PC-3 (cell line): Measurements from ENCODE around the gene ANKHD1. TPM values are rescaled to one million over a fixed set of nuclear protein-coding genes. Genes with fewer than 3 reads are reported as not detected.
A peak's percentile ranks its signal among the peaks of the same experiment; 100 is the strongest.

Experiments
- ATAC-seq: fragments of 200-7000 bp; cut with Tn5 transposase; 2 replicates; pipeline ENCODE4 v1.9.1; 2020; ENCODE audit warnings: mild to moderate bottlenecking, moderate library complexity
- BruUV-seq: library from RNA; stranded (reverse); fragments of 400-500 nt; replicated peaks from 2 replicates; lab custom pipeline; 2021; lab: Mats Ljungman, UMichigan
- CTCF ChIA-PET: fragments of 300-600 bp; sonication (Branson Sonifier 250); formaldehyde crosslinking; loops from one replicate; lab custom pipeline; 2022; ENCODE audit warnings: antibody characterized with exemption; lab: Charles Lee
- POLR2A ChIA-PET: fragments of 300-600 bp; sonication (Branson Sonifier 250); formaldehyde crosslinking; loops from one replicate; lab custom pipeline; 2022; ENCODE audit warnings: antibody characterized with exemption; ENCODE audit not compliant: unreplicated experiment; lab: Charles Lee
- DNase-seq: peaks from one replicate; pipeline ENCODE4 v3.0.0-alpha.2; 2015
- H2AFZ ChIP-seq: fragments of 300-600 bp; sonication (generic); 2 replicates; pipeline ENCODE4 v1.6.0; 2016; ENCODE audit warnings: antibody characterized with exemption, low read length
- H3F3A ChIP-seq: fragments of 300-600 bp; sonication (generic); one replicate; pipeline ENCODE4 v1.6.0; 2017; ENCODE audit warnings: antibody characterized with exemption, low read length, control low read depth, mild to moderate bottlenecking; ENCODE audit not compliant: unreplicated experiment
- H3K27ac ChIP-seq: fragments of 300-600 bp; sonication (generic); 2 replicates; pipeline ENCODE4 v1.5.1; 2016; ENCODE audit warnings: mild to moderate bottlenecking, low read length
- H3K27me3 ChIP-seq: fragments of 300-600 bp; sonication (generic); 2 replicates; pipeline ENCODE4 v1.6.1; 2016; ENCODE audit warnings: low read length, mixed read lengths
- H3K36me3 ChIP-seq: fragments of 300-600 bp; sonication (generic); 2 replicates; pipeline ENCODE4 v1.6.1; 2016; ENCODE audit warnings: low read depth, mixed run types, low read length, mixed read lengths
- H3K4me1 ChIP-seq: fragments of 300-600 bp; sonication (generic); 2 replicates; pipeline ENCODE4 v1.5.1; 2016; ENCODE audit warnings: low read length; ENCODE audit not compliant: insufficient read depth
- H3K4me2 ChIP-seq: fragments of 300-600 bp; sonication (generic); 2 replicates; pipeline ENCODE4 v1.6.0; 2016; ENCODE audit warnings: low read length
- H3K4me3 ChIP-seq: fragments of 300-600 bp; sonication (generic); 2 replicates; pipeline ENCODE4 v1.5.1; 2016; ENCODE audit warnings: mild to moderate bottlenecking, low read length, mixed read lengths
- H3K79me2 ChIP-seq: fragments of 300-600 bp; sonication (generic); 2 replicates; pipeline ENCODE4 v1.6.1; 2017; ENCODE audit warnings: low read length, mixed read lengths
- H3K9ac ChIP-seq: fragments of 300-600 bp; sonication (generic); 2 replicates; pipeline ENCODE4 v1.6.0; 2016; ENCODE audit warnings: mild to moderate bottlenecking, low read length
- H3K9me2 ChIP-seq: fragments of 300-600 bp; sonication (generic); replicated peaks from 2 replicates; pipeline ENCODE4 v1.6.1; 2016; ENCODE audit warnings: mixed run types, low read length, mixed read lengths
- H3K9me3 ChIP-seq: fragments of 300-600 bp; sonication (generic); 2 replicates; pipeline ENCODE4 v1.6.1; 2016; ENCODE audit warnings: low read length, mixed read lengths
- H4K20me1 ChIP-seq: fragments of 300-600 bp; sonication (generic); 2 replicates; pipeline ENCODE4 v1.6.1; 2016; ENCODE audit warnings: low read length, mixed read lengths
- CTCF ChIP-seq: fragments of 300-600 bp; sonication (generic); conservative IDR thresholded peaks from 2 replicates; pipeline ENCODE4 v1.5.1; 2017; ENCODE audit warnings: antibody characterized with exemption, low read depth, mild to moderate bottlenecking, low read length
- EZH2 ChIP-seq: fragments of 300-600 bp; sonication (generic); IDR thresholded peaks from one replicate; pipeline ENCODE4 v1.6.1; 2017; ENCODE audit warnings: antibody characterized with exemption, mild to moderate bottlenecking, low read length; ENCODE audit not compliant: unreplicated experiment
- EZH2phosphoT487 ChIP-seq: fragments of 300-600 bp; sonication (generic); IDR thresholded peaks from 2 replicates; pipeline ENCODE4 v1.6.1; 2018; ENCODE audit warnings: mild to moderate bottlenecking, antibody characterized with exemption, low read length, borderline replicate concordance
- intact Hi-C: fragments of 100-400 bp; cut with micrococcal nuclease; formaldehyde crosslinking; loops from 2 replicates; pipeline ENCODE4 v1.9.0; 2023
- total RNA-seq: library from RNA; depleted of rRNA; stranded (reverse); fragments of >200 nt; gene quantifications from 2 replicates; pipeline ENCODE4 v1.2.3, GENCODE V29; 2014

Gene ANKHD1
- total RNA-seq, 1 experiment from 2014 or later, result 64.6 TPM

DNA sequence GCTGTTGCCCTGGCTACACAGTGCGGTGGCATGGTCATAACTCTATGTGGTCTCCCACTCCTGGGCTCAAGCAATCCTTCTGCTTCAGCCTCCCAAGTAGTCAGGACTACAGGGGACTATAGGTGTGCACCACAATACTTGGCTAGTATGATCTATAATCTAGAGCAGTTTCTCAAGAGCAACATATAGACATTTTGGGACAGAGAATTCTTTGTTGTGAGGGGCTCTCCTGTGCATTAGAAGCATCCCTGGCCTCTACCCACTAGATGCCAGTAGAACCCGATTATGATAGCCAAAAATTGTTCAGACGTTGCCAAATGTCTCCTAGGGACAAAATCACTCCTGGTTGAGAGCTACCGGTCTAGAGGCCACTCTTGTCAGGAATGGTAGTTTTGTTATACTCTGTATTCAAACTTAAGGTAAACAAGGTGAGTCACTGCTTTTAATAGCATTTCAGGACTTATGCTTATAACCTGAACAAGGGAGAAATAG, 7.2 kb downstream of the ANKHD1 start:
- TF ChIP-seq CTCF (0 out of 2 replicates have a peak, but pooled peaks have one; percentile 17), EZH2phosphoT487 (no peak)
- intact Hi-C loops, result no loop called here
- DNase-seq (peak; percentile 80), ATAC-seq (peak; percentile 98)
- Histone ChIP-seq H3K36me3 (no peaks in the 10 kb centered on the region), H3K4me2 (peak overlapping the region; percentile 65), H4K20me1 (peaks cover 42% of the 10 kb centered on the region), H3K9me2 (no peaks in the 10 kb centered on the region), H3K9ac (no peak overlapping the region), H3K27ac (peak overlapping the region; percentile 15), H3K79me2 (peaks cover 100% of the 10 kb centered on the region), H3K27me3 (no peaks in the 10 kb centered on the region), H2AFZ (no peak overlapping the region), H3F3A (no peaks in the 10 kb centered on the region), H3K4me1 (peaks cover 22% of the 10 kb centered on the region), H3K4me3 (peak overlapping the region; percentile 14; the same call in 1 of the 2 replicates), H3K9me3 (no peaks in the 10 kb centered on the region)
- CTCF ChIA-PET, result interaction anchor here (0.6 kb wide), 2 partner anchors 139 to 565 kb away, joined by 3 read pairs; partner anchors contain the start of gene EIF4EBP3
- POLR2A ChIA-PET, result interaction anchor here (0.6 kb wide), 2 partner anchors 15 to 141 kb away, joined by 3 to 6 read pairs; no protein-coding TSS in a partner anchor
- no TSS peak for BruUV-seq

DNA sequence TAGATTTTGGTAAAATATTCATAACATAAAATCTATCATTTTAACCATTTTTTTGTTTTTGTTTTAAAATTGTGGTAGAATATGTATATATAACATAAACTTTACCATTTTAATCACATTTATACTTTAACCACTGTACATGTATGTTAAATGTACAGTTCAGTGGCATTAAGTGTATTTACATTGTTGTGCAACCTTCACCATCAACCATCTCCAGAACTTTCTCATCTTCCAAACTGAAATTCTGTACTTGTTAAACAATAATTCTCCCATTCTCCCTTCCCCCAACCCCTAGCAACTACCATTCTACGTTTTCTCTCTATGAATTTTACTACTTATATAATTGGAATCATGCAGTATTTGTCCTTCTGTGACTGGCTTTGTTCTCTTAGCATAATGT, 11.6 kb downstream of the ANKHD1 start:
- no peaks in the 10 kb centered on the region for H3K9me2 ChIP-seq
- H3K4me3 ChIP-seq, result no peak overlapping the region
- peaks cover 20% of the 10 kb centered on the region for H4K20me1 ChIP-seq
- ChIA-PET POLR2A (no interaction called here), CTCF (no interaction called here)
- intact Hi-C loops, result no loop called here
- no peak for TF ChIP-seq EZH2phosphoT487
- no peak for TF ChIP-seq CTCF
- no peak for TF ChIP-seq EZH2
- H3K9ac ChIP-seq, result no peak overlapping the region
- no TSS peak for BruUV-seq
- no peak for DNase-seq
- no peak for ATAC-seq
- H2AFZ ChIP-seq, result no peak overlapping the region
- no peaks in the 10 kb centered on the region for H3F3A ChIP-seq
- H3K36me3 ChIP-seq, result no peaks in the 10 kb centered on the region
- no peak overlapping the region for H3K4me2 ChIP-seq
- H3K27me3 ChIP-seq, result no peaks in the 10 kb centered on the region
- H3K27ac ChIP-seq, result no peak overlapping the region
- H3K79me2 ChIP-seq, result peaks cover 95% of the 10 kb centered on the region
- peaks cover 9% of the 10 kb centered on the region for H3K4me1 ChIP-seq
- H3K9me3 ChIP-seq, result no peaks in the 10 kb centered on the region

- H3K9me2 ChIP-seq, result no peaks in the 10 kb centered on the region
- H3K4me2 ChIP-seq, result no peak overlapping the region
- no peak overlapping the region for H3K27ac ChIP-seq
- no peaks in the 10 kb centered on the region for H3F3A ChIP-seq
- intact Hi-C loops, result no loop called here
- no TSS peak for BruUV-seq
- H3K4me1 ChIP-seq, result no peaks in the 10 kb centered on the region
- no peaks in the 10 kb centered on the region for H3K9me3 ChIP-seq
- no peaks in the 10 kb centered on the region for H3K36me3 ChIP-seq
- H4K20me1 ChIP-seq, result peaks cover 24% of the 10 kb centered on the region
- ChIA-PET POLR2A (no interaction called here), CTCF (no interaction called here)
- ATAC-seq (no peak), DNase-seq (no peak)
- no peak overlapping the region for H3K4me3 ChIP-seq
- no peaks in the 10 kb centered on the region for H3K27me3 ChIP-seq
- H2AFZ ChIP-seq, result no peak overlapping the region
- TF ChIP-seq EZH2 (no peak), EZH2phosphoT487 (no peak), CTCF (no peak)
- no peak overlapping the region for H3K9ac ChIP-seq
- peaks cover 94% of the 10 kb centered on the region for H3K79me2 ChIP-seq
Measured at GRCh38 chr5:140417235-140417634, 15.6 kb downstream of the ANKHD1 start.
